ENCODE data around the gene PAK4.

Gene PAK4

DNA sequence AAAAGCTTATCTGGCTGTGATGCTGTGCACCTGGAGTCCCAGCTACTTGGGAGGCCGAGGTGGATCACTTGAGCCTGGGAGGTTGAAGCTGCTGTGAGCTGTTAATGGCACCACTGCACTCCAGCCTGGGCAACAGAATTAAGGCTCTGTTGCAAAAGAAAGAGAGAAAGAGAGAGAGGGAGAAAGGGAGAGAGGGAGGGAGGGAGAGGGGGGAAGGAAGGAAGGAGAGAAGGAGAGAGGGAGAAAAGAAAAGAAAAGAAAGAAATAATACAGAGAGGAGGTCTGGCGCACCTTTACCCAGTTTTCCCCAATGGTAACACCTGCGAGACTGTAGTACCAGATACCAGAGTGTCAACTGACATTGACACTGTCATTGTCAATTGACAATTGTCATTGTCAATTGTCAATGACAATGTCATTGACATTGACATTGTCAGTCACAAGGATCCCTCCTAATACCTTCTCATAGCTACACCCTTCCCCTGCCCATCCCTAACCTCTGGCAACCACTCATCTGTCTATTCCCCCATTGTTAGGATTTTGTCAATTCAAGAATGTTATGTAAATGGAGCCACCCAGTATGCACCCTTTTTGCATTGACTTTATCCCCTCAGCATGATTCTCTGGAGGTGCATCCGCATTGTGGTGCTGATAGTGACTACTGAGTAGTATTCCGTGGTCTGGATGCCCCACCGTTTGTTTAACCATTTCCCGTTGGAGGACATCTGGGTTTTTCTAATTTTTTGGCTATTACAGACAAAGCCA is 21.3 kb downstream of the PAK4 start:
- no peak for DNase-seq (ENCODE audit: low spot score)

DNA sequence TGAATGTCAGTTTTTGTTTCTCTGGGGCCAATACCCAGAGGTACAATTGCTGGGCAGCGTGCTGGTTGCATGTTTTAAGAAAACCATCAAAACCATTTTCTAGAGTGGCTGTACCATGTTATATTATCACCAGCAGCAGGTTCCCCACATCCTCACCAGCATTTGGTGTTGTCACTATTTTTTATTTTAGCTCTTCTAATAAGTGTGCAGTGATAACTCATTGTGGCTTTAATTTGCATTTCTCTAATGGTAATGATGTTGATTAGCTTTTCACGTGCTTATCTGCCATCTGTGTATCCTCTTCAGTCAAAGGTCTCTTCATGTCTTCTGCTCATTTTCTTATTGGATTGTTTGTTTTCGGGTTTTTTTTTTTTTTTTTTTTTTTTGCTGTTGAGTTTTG is 21.9 kb downstream of the PAK4 start:
- DNase-seq (ENCODE audit: low spot score) = no peak

DNA sequence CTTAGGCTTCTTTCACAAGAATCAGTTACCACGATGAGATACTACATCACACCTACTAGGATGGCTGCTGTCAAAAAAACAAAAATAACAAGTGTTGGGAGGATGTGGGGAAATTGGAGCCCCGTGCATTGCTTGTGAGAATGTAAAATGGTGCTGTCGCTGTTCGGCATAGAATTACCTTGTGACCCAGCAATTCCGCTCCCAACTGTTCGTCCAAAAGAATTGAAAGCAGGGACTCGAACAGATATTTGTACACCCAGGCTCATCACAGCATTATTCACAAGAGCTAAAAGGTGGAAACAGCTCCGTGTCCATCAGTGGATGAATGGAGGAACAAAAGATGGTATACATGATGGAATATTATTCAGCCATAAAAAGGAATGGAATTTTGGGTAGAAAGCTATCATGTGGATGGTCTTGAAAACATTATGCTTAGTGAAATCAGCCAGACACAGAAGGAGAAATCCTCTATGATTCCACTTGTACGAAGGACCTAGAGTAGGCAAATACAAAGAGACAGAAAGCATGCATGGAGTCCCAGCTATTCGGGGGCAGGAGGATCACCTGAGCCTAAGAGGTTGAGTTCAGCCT is 23.4 kb downstream of the PAK4 start:
- DNase-seq (ENCODE audit: low spot score) = no peak

DNA sequence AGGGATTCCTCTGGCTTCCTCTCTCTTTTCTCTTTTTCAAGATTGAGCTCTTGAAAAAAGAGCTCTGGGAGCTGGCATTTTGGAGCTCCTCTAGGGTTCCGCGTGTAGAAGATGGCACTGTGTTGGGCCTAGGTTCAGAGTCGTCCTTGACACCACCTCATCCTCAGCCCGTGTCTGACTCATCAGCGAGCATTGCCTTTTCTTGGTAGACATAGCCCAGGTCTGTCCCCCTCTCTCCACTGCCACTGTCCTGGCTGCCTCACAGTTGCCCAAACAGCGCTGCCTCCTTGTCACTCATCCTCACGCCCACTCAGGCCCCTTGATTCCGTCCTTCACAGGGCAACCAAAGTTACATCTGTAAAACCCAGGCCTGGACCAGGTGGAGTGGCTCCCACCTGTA is 24.6 kb downstream of the PAK4 start:
- DNase-seq (ENCODE audit: low spot score) = no peak

DNA sequence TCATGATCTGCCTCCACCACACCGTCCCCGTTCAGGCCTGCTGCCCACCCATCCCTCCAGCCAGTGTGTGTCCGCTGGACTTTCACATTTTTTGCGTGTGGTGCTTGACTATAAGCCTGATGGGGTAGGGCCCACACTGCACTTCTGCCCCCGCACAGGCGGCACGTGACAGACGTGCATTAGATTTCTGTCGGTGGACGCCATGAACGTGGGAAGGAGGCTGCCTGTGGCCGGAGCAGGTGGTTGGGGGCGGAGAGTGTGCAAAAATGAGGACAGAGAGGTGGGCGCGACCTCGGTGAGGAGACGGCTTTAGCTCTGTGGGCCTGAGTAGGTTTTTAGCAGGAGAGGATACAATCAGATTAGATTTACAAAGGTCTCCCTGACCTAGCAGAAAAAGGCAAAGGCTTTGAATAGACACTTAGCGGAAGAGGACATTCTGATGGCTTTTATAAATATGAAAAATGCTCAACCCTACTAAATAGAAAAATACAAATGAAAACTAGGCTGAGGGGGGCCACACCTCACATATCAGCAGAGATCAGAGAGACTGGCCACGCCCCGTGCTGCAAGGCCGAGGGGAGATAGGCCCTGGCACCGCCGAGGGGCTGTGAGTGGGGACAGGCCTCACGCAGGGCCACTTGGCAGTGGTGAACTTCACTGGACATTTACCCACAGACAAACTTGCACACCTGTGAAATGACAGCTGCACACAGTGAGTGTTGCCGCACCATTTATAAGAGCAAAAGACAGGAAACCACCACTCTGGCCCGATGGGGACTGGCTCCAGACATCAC is 25.4 kb downstream of the PAK4 start:
- no peak for DNase-seq (ENCODE audit: low spot score)

DNA sequence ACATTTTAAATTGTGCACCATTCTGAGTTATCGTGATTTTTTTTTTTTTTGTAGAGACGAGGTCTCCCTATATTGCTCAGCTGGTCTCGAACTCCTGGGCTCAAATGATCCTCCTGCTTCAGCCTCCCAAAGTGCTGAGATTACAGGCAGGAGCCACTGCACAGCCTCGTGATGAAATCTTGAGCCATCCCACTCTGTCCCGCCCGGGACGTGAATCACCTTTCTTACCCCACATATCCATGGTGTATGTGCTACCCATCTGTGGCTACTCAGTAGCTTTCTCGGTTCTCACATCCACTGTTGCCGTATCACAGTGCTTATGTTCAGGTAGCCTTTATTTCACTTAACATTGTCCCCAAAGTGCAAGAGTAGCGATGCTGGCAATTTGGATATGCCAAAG is 26.5 kb downstream of the PAK4 start:
- DNase-seq (ENCODE audit: low spot score) = no peak

DNA sequence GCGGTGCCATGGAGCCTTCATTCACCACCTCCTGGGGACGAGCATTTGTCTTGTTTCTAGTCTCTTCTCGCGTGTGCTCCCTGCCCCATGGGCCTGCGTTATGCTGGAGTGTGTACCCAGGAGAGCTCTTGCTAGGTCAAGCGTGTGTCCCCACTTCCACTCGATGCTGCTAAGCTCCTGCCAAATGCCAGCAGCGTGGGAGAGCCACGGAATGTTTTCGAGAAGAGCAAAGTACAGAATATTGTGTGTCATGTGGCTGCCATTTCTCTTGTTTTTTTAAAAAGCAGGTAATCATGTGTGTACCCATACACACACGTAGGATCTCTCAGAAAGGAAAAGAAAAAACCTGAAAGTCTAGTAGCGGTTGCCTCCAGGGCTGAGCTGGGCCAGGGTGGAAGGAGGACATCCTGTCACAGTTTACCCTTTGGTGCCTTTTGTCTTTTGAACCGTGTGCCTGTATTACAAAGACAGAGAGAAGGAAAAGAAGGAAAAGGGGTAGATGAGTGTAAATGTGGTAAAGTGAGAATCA is 28.6 kb downstream of the PAK4 start:
- DNase-seq (ENCODE audit: low spot score) = no peak

DNA sequence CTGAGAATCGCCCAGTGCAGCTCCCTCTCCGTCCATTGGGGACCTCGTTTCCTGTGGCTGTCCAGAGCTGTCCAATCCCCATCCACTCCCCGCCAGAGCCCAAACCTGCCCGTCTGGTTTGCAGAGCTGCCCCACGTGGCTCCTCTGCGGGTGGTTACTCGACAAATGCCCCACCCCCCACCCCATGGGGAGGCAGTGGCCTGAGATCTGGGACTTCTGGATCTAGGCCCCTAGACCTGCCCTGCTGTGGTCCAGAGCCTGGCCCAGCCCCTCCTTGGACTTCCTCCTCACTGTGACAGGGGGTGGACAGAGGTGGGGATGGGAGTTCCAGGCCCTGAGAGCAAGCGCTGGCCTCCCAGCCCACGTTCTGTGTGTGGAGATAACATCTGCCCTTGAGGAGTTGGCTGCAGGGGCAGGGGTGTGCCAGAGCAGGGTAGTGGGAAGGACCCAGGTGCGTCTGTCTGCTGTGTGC is 29.1 kb downstream of the PAK4 start:
- DNase-seq (ENCODE audit: low spot score) = no peak

DNA sequence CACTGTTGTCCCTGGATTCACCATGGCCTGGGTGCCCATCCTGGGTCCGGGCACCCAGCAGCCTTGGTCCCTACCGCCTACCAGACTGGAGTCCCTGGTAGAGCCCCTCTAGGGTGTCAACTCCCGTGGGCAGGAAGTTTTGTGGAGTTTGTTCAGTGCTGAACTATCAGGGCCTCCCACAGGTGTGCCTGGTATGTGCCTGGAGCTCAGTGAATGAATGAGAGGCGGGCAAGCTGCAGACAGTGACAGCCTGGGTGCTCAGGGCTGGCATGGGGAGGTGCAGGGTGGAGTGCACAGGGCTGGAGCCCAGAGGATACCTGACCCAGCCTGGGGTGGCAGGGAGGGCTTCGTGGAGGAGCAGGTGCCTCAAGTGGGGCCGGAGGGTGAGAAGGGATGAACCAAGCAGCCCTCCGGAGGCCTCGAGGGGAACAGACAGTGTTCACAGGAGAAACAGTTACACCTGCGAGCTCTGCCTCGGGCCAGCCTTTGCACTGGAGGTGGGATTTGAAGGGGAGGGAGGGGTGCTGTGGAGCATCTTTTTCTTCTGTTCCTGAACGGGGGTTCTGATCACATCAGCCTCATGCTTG is 29.6 kb downstream of the PAK4 start:
- no peak for DNase-seq (ENCODE audit: low spot score)

DNA sequence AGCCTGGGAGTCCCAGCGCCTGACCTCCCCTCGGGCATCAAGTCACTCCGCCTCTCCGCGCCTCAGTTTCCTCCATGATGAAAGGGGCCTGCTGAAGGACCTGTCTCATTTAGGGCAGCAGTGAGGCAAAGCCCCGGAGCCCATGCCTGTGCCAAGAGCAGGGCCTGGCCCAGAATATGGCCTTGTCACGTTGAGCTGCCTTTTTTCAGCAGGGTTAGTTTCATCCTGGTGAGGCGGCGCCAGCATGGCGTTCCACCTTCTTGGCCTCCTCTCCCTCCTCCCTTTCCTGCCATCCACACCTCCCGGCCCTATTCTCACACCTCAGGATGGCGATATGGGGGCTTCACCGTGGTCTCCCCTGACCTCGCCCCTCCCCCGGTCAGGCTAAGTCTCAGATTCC is 30.2 kb downstream of the PAK4 start:
- DNase-seq (ENCODE audit: low spot score) = no peak

DNA sequence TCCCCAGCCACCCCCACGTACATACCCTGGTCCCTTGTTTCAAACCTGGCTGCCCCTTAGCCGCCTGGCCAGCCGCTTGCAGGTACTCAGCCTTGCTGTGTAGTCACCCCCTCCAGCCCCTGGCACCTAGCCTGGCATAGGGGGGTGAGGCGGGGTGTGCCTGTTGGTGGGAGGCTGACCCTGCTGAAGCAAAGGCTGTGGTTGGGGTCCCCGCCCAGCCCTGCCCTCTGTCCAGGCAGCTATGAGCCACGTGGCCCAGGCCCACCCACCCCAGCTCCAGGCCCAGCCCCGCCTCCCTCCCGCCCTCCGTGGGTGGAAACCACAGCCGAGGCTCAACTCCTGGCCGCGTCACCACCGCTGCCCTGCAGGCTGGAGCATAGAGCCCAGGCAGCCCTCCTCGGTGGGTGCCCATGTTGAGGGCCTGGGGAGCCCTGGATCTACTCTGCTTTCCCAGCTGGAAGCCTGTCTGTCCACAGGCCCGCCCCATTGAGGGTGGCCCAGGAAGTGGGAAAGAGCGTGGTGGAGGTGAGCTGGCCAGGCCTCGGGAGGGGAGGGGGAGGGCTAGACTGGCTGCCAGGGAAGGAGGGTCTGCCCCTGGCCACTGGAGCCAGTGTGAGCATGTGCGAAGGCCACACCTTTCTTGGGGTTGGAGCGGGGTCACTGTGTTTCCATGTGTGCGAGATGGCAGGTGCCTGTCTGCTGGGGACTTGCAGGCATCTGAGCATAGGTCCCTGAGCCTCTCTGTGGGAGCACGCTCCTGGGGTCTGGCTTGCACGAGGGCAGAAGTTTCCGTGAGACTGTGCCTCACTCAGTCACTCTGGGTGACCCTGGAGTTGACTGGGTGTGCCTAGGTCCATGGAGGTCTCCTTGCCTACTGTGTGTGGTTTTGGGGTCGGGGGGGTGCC is 31.0 kb downstream of the PAK4 start:
- no peak for DNase-seq (ENCODE audit: low spot score)

DNA sequence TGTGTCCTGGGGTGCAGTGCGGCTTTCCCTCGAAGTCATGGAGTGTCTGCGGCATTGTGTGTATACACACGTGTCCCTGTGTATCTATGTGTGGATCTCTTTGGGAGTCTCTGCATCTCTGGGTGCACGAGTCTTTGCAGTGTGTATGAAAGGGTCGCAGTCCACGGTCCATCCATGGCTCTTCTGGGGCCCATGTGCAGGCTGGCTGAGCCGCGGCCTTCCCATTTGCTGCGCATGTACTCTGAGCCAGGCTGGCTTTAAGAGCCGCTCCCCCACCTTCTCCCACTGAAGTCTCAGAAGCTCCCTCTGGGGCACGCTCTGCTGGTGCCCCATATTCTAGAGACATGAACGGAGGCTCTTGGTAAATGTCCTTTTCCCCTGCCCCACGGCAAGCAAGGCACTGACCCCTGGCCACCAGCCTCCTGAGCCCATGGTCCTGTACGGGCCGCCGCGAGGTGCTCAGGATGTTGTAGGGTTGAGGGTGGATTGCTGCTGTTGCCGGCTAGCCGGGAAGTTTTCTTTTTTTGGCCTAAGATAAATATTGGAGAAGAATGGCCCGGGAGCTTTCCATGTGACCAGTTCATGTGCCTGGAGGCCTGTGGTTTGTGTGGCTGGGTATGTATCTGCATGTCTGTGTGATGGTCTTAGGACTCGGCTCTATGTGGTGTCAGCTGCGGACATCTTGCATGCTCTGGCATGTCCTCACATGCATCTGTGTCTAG is 31.9 kb downstream of the PAK4 start:
- DNase-seq (ENCODE audit: low spot score) = no peak

DNA sequence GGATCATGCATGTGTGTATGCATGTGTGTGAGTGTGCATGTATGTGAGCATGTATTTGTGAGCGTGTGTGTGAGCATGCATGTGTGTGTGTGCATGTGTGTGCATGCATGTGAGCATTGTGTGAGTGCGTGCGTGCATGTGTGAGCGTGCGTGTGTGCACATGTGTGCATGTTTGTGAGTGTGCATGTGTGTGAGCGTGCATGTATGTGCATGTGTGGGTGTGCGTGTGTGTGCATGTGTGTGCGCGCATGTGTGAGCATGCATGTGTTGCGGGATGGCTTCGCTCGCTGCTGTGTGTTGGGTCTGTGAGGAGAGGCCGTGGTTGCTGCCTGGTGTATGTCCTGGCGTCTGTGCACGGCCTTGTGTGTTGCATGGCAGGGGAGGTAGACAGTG is 32.4 kb downstream of the PAK4 start:
- DNase-seq (ENCODE audit: low spot score) = no peak

DNA sequence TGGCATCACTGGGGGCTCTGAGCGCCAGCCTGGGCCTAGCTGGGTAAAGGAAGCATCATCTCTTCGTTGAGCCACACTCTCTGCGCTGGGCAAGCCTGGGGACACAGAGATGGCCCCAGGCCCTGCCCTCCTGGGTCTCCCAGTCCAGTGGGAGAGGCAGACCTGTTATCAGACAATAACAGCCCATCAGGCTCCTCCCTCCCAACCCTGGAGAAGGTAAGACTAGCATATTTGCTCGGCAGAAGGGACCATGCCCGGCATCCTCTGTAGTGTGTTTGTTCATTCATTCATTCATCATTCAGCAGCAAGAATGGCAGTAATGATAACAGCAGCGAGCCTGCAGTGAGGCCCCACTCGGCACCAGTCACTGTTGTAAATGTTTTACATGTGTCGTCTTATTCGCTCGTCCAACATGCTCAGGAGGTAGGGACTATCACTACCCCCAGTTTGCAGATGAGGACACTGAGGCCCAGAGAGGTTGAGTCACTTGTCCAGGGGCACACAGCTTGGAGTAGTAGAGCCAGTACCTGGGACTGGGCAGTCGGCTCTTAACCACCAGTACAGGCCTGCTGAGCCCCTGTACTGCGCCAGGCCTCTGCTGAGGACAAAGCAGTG is 33.2 kb downstream of the PAK4 start:
- DNase-seq (ENCODE audit: low spot score) = no peak

DNA sequence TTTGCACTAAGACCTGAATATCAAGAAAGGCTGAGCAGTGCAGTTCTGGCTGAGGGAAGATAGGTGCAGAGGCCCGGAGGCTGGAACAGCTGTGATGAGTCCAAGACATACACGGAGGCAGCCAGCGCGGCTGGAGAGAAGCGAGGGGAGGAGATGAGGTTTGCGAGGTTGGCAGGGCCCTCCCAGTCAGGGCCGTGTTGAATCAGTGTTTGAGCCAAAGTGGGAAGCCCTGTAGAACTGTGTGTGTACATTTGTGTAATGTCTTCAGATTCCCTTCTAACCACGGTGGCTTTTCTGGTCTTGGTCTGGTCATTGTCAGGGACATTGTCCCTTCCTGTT is 34.9 kb downstream of the PAK4 start:
- no peak for DNase-seq (ENCODE audit: low spot score)

DNA sequence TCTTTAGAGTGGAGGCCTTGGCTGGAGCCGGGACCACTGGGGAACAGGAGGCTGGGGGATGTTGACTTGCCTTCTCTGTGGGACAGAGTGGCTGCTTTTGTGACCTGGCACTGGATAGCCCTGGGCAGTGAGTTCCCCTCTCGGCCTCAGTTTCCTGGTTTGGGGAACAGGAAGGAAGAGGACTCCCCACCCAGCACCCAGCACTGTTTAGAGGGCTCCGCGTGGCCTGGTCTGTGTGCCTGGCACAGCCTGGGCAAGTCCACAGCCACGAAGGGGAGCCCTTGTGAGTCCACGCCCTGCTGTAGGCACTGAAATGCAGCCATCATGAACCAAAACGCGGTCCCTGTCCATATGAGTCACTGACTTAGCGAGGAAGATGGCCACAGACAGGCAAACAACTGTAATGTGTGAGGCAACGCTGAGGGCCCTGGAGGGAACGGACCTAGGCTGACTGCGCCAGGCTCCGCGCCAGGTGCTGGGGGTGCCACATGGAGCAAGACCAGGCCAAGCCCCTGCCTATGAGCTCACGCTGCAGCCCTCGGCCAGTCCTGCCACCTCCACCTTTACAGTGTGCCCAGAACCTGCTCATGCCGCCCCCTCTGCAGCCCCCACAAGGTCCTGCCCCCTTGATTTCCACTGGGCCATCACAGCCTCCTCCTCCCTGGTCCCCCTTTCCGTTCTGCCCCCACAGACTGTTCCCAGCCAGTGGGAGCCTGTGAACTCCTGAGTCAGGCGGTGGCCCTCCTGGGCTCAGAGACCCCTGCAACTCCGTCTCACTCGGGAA is 35.5 kb downstream of the PAK4 start:
- no peak for DNase-seq (ENCODE audit: low spot score)

DNA sequence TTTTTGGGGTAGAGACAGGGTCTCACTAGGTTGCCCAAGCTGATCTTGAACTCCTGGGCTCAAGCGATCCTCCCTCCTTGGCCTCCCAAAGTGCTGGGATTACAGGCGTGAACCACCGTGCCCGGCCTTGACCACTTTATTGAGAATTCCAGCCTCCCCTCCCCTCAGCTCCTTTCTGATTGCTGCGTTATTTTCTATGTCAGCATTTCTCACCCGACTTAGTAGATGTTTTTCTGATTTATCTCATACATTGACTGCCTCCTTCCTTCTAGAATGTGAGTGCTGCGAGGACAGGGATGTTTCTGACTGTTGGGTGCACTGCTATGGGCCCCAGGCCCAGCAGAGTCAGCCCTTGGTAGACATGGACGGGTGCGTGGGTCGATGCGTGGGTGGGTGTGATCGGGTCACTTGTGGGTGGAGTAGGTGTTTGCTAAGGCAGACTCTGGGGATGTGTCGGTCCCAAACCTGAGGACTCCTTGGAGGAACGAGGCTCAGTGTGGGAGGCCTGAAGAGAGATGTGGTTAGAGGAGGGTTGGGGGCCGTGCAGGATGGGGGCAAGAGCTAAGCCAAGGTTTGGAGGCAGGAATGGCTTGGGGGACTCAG is 37.0 kb downstream of the PAK4 start:
- DNase-seq (ENCODE audit: low spot score) = no peak

DNA sequence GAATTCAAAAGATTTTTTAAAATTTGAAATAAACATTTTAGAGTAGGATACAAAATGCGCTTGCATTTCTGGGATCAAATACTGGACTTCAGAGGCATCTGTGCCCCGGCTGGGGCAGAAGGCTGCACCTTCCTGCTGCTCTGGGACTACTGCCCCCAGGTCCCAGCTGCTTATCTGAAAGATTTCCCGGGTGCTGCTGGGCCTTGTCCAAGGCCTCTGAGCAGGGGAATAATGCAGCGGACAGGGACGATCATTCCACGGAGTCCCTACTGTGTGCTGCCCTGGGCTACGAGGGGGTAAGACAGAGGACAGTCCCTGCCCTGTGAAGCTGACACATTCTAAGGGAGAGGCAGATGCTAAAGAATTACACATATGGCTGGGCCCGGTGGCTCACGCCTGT is 38.0 kb downstream of the PAK4 start:
- no peak for DNase-seq (ENCODE audit: low spot score)

DNA sequence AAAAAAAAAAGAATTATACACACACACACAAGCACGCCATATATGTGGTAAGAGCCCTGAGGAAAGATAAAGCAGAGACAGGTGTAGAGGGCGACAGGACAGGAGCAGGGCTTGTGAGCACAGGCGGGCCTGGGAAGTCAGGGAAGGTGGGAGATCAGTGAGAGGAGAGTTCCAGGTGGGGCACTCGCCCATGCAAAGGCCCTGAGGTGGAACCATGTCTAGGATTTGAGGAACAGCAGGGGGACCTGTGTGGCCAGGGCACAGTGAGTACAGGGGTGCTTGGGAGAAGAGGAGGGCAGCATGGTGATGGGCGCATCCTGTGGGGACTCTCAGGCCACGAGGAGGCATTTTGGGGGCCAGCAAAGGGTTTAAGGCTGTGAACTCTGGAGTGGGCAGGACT is 38.7 kb downstream of the PAK4 start:
- DNase-seq (ENCODE audit: low spot score) = no peak
